NCI-H146 treated with DMSO at 0.1 percent for 48 hours (cell line): ENCODE results near the gene KLRK1.
A peak's percentile ranks its signal among the peaks of the same experiment; 100 is the strongest.
"Not testable (repeated sequence)": the region's sequence is repeated elsewhere in the genome, so short reads cannot be mapped to it uniquely, and the experiment has no call there.

Experiments
- DNase-seq: peaks from one replicate; lab custom pipeline; 2025; ENCODE audit not compliant: unreplicated experiment; lab: John Stamatoyannopoulos, UW

Gene KLRK1

GRCh38 chr12:10362828-10363657 lies 26.8 kb downstream of the KLRK1 start:
- peak; percentile 53 for DNase-seq

- no peak for DNase-seq
Measured at GRCh38 chr12:10362325-10362724, 27.5 kb downstream of the KLRK1 start.

GRCh38 chr12:10361622-10362021 lies 28.2 kb downstream of the KLRK1 start:
- DNase-seq = peak; percentile 85

GRCh38 chr12:10361084-10361483 lies 28.8 kb downstream of the KLRK1 start:
- DNase-seq = peak; percentile 68

GRCh38 chr12:10358969-10359368 lies 30.9 kb downstream of the KLRK1 start:
- no peak for DNase-seq

- no peak for DNase-seq
Measured at GRCh38 chr12:10358131-10358530, 31.7 kb downstream of the KLRK1 start.

GRCh38 chr12:10354502-10354901 lies 35.3 kb downstream of the KLRK1 start:
- no peak for DNase-seq

- DNase-seq = peak; percentile 70
Measured at GRCh38 chr12:10354071-10354470, 35.8 kb downstream of the KLRK1 start.

- not testable (repeated sequence) for DNase-seq
Measured at GRCh38 chr12:10351457-10351856, 38.4 kb downstream of the KLRK1 start.

GRCh38 chr12:10341892-10342509 lies 47.8 kb downstream of the KLRK1 start:
- DNase-seq = no peak

- not testable (repeated sequence) for DNase-seq
Measured at GRCh38 chr12:10340946-10341345, 48.9 kb downstream of the KLRK1 start.

- no peak for DNase-seq
Measured at GRCh38 chr12:10339053-10339840, 50.6 kb downstream of the KLRK1 start.

GRCh38 chr12:10338470-10338869 lies 51.4 kb downstream of the KLRK1 start:
- not testable (repeated sequence) for DNase-seq

- DNase-seq = not testable (repeated sequence)
Measured at GRCh38 chr12:10336196-10336595, 53.6 kb downstream of the KLRK1 start.

- peak; percentile 91 for DNase-seq
Measured at GRCh38 chr12:10331642-10332239, 58.1 kb downstream of the KLRK1 start.

GRCh38 chr12:10328691-10329090 lies 61.1 kb downstream of the KLRK1 start:
- not testable (repeated sequence) for DNase-seq
